ENCODE data around the gene PHLDB2.

DNA sequence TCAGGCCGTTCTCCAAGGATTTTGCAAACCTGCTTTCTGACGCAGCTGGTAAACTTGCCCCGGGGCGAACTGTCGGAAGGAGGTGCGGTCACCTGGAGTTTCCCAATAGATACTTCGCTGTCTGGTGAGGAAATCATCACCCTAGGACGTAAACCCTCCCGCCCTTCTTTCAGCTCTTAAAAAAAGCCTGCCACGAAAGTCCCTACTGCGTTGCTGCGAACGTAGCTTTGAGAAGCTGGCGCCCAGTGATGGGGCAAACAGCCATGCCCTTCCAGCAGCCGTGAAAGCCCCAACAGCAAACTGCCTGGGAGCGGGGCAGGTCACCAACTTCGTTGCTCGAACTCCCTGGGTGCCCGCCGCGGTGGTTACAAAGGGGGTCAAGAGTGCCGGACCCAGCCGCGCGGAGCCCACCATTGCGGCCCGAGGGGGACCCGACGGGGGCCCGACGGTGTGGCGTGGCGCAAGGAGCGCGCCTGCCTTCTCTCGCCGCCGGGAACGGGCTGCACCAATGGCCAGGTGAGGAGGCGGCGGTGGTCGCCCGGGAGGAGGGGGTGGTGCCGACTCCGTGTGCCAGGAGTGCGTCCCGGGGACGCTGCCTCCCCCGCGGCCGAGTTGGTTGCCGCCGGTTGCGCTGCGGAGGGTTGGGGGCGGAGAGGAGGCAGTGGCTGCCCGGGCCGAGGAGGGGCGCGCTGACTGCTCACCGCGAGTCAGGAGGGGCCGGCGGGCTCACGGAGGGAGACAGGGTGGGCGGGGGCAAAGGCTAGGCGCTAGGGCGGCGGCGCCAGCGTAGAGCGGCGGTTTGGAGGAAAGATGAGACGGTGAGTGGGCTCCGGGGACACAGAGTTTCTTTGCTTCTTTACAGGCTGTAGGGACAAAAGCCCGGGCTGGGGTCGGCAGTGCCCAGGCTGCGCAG lies at the start of gene PHLDB2:
- TF ChIP-seq, protein P1, sequence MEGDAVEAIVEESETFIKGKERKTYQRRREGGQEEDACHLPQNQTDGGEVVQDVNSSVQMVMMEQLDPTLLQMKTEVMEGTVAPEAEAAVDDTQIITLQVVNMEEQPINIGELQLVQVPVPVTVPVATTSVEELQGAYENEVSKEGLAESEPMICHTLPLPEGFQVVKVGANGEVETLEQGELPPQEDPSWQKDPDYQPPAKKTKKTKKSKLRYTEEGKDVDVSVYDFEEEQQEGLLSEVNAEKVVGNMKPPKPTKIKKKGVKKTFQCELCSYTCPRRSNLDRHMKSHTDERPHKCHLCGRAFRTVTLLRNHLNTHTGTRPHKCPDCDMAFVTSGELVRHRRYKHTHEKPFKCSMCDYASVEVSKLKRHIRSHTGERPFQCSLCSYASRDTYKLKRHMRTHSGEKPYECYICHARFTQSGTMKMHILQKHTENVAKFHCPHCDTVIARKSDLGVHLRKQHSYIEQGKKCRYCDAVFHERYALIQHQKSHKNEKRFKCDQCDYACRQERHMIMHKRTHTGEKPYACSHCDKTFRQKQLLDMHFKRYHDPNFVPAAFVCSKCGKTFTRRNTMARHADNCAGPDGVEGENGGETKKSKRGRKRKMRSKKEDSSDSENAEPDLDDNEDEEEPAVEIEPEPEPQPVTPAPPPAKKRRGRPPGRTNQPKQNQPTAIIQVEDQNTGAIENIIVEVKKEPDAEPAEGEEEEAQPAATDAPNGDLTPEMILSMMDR (conservative IDR thresholded peaks at IDR 0.05; ENCODE audit: low read length), result no peak
- no peak for TF ChIP-seq EZH2phosphoT487 (IDR thresholded peaks at IDR 0.05; ENCODE audit: borderline replicate concordance, low read depth, low read length)

Data from OCI-LY7 (cell line).